WTC11 (cell line): ENCODE data around the gene ADAM17. TPM values are rescaled to one million over a fixed set of nuclear protein-coding genes. Genes with fewer than 3 reads are reported as not detected.

Experiments used
- ATAC-seq: fragments of 200-7000 bp; cut with Tn5 transposase; 2 replicates; pipeline ENCODE4 v1.10.0; 2021; ENCODE audit warnings: mild to moderate bottlenecking, moderate library complexity
- CTCF ChIA-PET: fragments of 300-600 bp; sonication (Branson Sonifier 250); formaldehyde crosslinking; loops from one replicate; lab custom pipeline; 2021; ENCODE audit warnings: antibody characterized with exemption; lab: Charles Lee
- POLR2A ChIA-PET: fragments of 350-600 bp; sonication (Branson Sonifier 250); formaldehyde crosslinking; loops from one replicate; lab custom pipeline; 2021; ENCODE audit warnings: antibody characterized with exemption; lab: Charles Lee
- DNase-seq: peaks from one replicate; pipeline ENCODE4 v3.0.0; 2021; ENCODE audit warnings: low spot score
- H3K27ac Mint-ChIP-seq: 2 replicates; pipeline ENCODE4 v1.8.0; 2021; ENCODE audit warnings: mixed read lengths
- H3K27me3 Mint-ChIP-seq: 2 replicates; pipeline ENCODE4 v1.8.0; 2021; ENCODE audit warnings: low read depth, mild to moderate bottlenecking, moderate library complexity, mixed read lengths
- H3K36me3 Mint-ChIP-seq: 2 replicates; pipeline ENCODE4 v1.8.0; 2021; ENCODE audit warnings: mixed read lengths
- H3K4me1 Mint-ChIP-seq: 2 replicates; pipeline ENCODE4 v1.8.0; 2022; ENCODE audit warnings: mixed read lengths
- H3K4me3 Mint-ChIP-seq: 2 replicates; pipeline ENCODE4 v1.8.0; 2021; ENCODE audit warnings: mild to moderate bottlenecking, moderate library complexity, mixed read lengths
- H3K9me3 Mint-ChIP-seq: 2 replicates; pipeline ENCODE4 v1.8.0; 2021; ENCODE audit warnings: mixed read lengths
- AR ChIP-seq: fragments of 250-450 bp; sonication (Bioruptor Pico); IDR thresholded peaks from 2 replicates; pipeline ENCODE4 v1.9.0; 2021; ENCODE audit warnings: mild to moderate bottlenecking
- E2F5 ChIP-seq: sonication (generic); formaldehyde crosslinking; IDR thresholded peaks from 2 replicates; pipeline ENCODE4 v1.8.1; 2022; ENCODE audit warnings: mild to moderate bottlenecking, moderate library complexity, missing genetic modification reagents
- ERG ChIP-seq: fragments of 250-450 bp; sonication (Bioruptor Pico); IDR thresholded peaks from 2 replicates; pipeline ENCODE4 v1.8.0; 2021; ENCODE audit warnings: mild to moderate bottlenecking
- ETV6 ChIP-seq: sonication (generic); formaldehyde crosslinking; IDR thresholded peaks from 2 replicates; pipeline ENCODE4 v1.8.1; 2022; ENCODE audit warnings: mild to moderate bottlenecking, missing genetic modification reagents
- FOXP4 ChIP-seq: sonication (generic); formaldehyde crosslinking; IDR thresholded peaks from 2 replicates; pipeline ENCODE4 v1.8.0; 2022; ENCODE audit warnings: mild to moderate bottlenecking, missing genetic modification reagents
- GRHL2 ChIP-seq: fragments of 250-450 bp; sonication (Bioruptor Pico); IDR thresholded peaks from 2 replicates; pipeline ENCODE4 v1.8.0; 2022; ENCODE audit warnings: mild to moderate bottlenecking, moderate library complexity; ENCODE audit not compliant: insufficient replicate concordance, severe bottlenecking
- HMGA2 ChIP-seq: fragments of 250-450 bp; sonication (Bioruptor Pico); IDR thresholded peaks from 2 replicates; pipeline ENCODE4 v1.4.0; 2021; ENCODE audit warnings: mild to moderate bottlenecking, moderate library complexity
- JAZF1 ChIP-seq: fragments of 250-450 bp; sonication (Bioruptor Pico); IDR thresholded peaks from 2 replicates; pipeline ENCODE4 v1.9.0; 2021; ENCODE audit warnings: moderate library complexity, mild to moderate bottlenecking, inconsistent platforms
- NFYB ChIP-seq: sonication (generic); formaldehyde crosslinking; conservative IDR thresholded peaks from 2 replicates; pipeline ENCODE4 v1.8.0; 2022; ENCODE audit warnings: low read depth, missing genetic modification reagents
- RELA ChIP-seq: sonication (generic); formaldehyde crosslinking; IDR thresholded peaks from 2 replicates; pipeline ENCODE4 v1.8.1; 2022; ENCODE audit warnings: missing genetic modification reagents, mild to moderate bottlenecking, borderline replicate concordance
- SP1 ChIP-seq: sonication (generic); formaldehyde crosslinking; conservative IDR thresholded peaks from 2 replicates; pipeline ENCODE4 v1.8.1; 2022; ENCODE audit warnings: missing genetic modification reagents
- TEAD1 ChIP-seq: sonication (generic); formaldehyde crosslinking; IDR thresholded peaks from 2 replicates; pipeline ENCODE4 v1.8.0; 2022; ENCODE audit warnings: mild to moderate bottlenecking, missing genetic modification reagents
- TP53 ChIP-seq: sonication (generic); formaldehyde crosslinking; IDR thresholded peaks from 2 replicates; pipeline ENCODE4 v1.8.1; 2023; ENCODE audit warnings: mild to moderate bottlenecking, missing genetic modification reagents
- USF1 ChIP-seq: sonication (generic); formaldehyde crosslinking; IDR thresholded peaks from 2 replicates; pipeline ENCODE4 v1.8.0; 2022; ENCODE audit warnings: mild to moderate bottlenecking, missing genetic modification reagents
- USF2 ChIP-seq: sonication (generic); formaldehyde crosslinking; IDR thresholded peaks from 2 replicates; pipeline ENCODE4 v1.8.1; 2023; ENCODE audit warnings: mild to moderate bottlenecking, missing genetic modification reagents, moderate library complexity
- ZBTB21 ChIP-seq: sonication (generic); formaldehyde crosslinking; IDR thresholded peaks from 2 replicates; pipeline ENCODE4 v1.8.1; 2023; ENCODE audit warnings: mild to moderate bottlenecking, missing genetic modification reagents, borderline replicate concordance
- ZNF232 ChIP-seq: sonication (generic); formaldehyde crosslinking; IDR thresholded peaks from 2 replicates; pipeline ENCODE4 v1.8.0; 2022; ENCODE audit warnings: mild to moderate bottlenecking, missing genetic modification reagents
- ZNF263 ChIP-seq: sonication (generic); formaldehyde crosslinking; IDR thresholded peaks from 2 replicates; pipeline ENCODE4 v1.8.1; 2022; ENCODE audit warnings: low read depth, mild to moderate bottlenecking, moderate library complexity, missing genetic modification reagents
- ZNF512 ChIP-seq: sonication (generic); formaldehyde crosslinking; IDR thresholded peaks from 2 replicates; pipeline ENCODE4 v1.8.1; 2022; ENCODE audit warnings: missing genetic modification reagents, borderline replicate concordance
- ZNF532 ChIP-seq: fragments of 250-450 bp; sonication (Bioruptor Pico); IDR thresholded peaks from 2 replicates; pipeline ENCODE4 v1.9.0; 2021; ENCODE audit warnings: mild to moderate bottlenecking, borderline replicate concordance
- total RNA-seq: library from RNA; stranded (reverse); gene quantifications from 3 replicates; pipeline ENCODE4 v1.2.3, GENCODE V29; 2021

Gene ADAM17
- total RNA-seq, 1 experiment from 2014 or later, result 25.9 TPM

- TF ChIP-seq HMGA2 (CRISPR knock-in tag), result no peak
These were observed 82.2 kb downstream of the ADAM17 start (continued) for GRCh38 chr2:9473308-9473984.

- DNase-seq (no peak), ATAC-seq (no peak)
- POLR2A ChIA-PET, result interaction anchor here (1.7 kb wide), 1 partner anchor 158 kb away, joined by 9 read pairs; the partner anchor contains the start of gene YWHAQ
- CTCF ChIA-PET, result interaction anchor here (1.4 to 2.0 kb wide), 2 partner anchors 50 to 101 kb away, joined by 3 to 4 read pairs; no protein-coding TSS in a partner anchor
- Mint-ChIP-seq H3K27ac (no peak overlapping the region), H3K36me3 (peaks cover 32% of the 10 kb centered on the region), H3K4me3 (no peak overlapping the region), H3K4me1 (peaks cover 17% of the 10 kb centered on the region), H3K27me3 (peaks cover 11% of the 10 kb centered on the region), H3K9me3 (peaks cover 10% of the 10 kb centered on the region)
- TF ChIP-seq AR (CRISPR knock-in tag) (no peak), ZNF532 (CRISPR knock-in tag) (no peak), ZNF263 (no peak), NFYB (CRISPR knock-in tag) (no peak), ETV6 (no peak), TP53 (no peak), RELA (CRISPR knock-in tag) (no peak), SP1 (no peak), ZBTB21 (no peak), JAZF1 (CRISPR knock-in tag) (no peak), ZNF512 (CRISPR knock-in tag) (no peak), ZNF232 (CRISPR knock-in tag) (no peak), USF1 (no peak), FOXP4 (no peak), GRHL2 (no peak), TEAD1 (CRISPR knock-in tag) (no peak), USF2 (no peak), ERG (CRISPR knock-in tag) (no peak), E2F5 (no peak)
These were observed 83.1 kb downstream of the ADAM17 start for GRCh38 chr2:9472511-9472910.
